HUES64 (cell line): Measurements from ENCODE around the gene RXRG.

Experiments
- H3K27ac ChIP-seq: 2 replicates; pipeline ENCODE4 v1.7.0; 2013; ENCODE audit warnings: low read depth, low read length, inconsistent platforms
- H3K27me3 ChIP-seq: 2 replicates; pipeline ENCODE4 v1.6.1; 2013; ENCODE audit warnings: mild to moderate bottlenecking, low read length; ENCODE audit not compliant: insufficient read depth
- H3K36me3 ChIP-seq: 2 replicates; pipeline ENCODE4 v1.6.1; 2013; ENCODE audit warnings: mild to moderate bottlenecking, low read length; ENCODE audit not compliant: insufficient read depth
- H3K4me1 ChIP-seq: 2 replicates; pipeline ENCODE4 v1.6.1; 2013; ENCODE audit warnings: mild to moderate bottlenecking, low read length, moderate library complexity; ENCODE audit not compliant: insufficient read depth
- H3K4me3 ChIP-seq: 2 replicates; pipeline ENCODE4 v1.5.1; 2013; ENCODE audit warnings: mild to moderate bottlenecking, low read length, moderate library complexity
- H3K9ac ChIP-seq: 2 replicates; pipeline ENCODE4 v1.6.1; 2013; ENCODE audit warnings: mild to moderate bottlenecking, low read depth, low read length
- H3K9me3 ChIP-seq: 2 replicates; pipeline ENCODE4 v1.6.1; 2013; ENCODE audit warnings: low read depth, low read length; ENCODE audit not compliant: insufficient read depth
- WGBS: fragments of 150-250, 120-280 bp; methylation state at CpG from one replicate; pipeline ENCODE4 v1.1.7; 2013; ENCODE audit warnings: missing lambda C conversion rate; 5-methylcytosine and 5-hydroxymethylcytosine counted together

The RXRG gene

DNA sequence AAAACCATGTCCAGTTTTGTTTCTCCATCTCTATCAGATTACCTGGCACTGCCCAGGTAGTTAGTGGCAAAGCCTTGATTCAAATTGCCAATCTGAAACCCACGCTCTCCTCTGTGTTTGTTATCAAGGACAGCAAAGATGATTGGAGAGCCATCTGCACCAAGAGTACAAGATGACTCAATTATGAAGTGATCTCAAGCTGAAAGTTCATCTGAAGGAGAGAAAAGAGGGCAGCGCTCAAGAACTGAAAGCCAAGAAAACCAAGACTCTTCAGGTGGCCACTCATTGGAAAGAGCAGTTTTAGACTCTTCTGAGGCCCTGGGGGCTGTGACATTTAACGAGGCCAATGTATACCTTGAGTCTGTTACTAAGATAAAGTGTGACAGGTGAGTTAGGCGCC, 13.8 kb downstream of the RXRG start:
- WGBS = 92% methylated on average over 4 of the region's 4 CpGs
- H3K36me3 ChIP-seq = no peaks in the 10 kb centered on the region

DNA sequence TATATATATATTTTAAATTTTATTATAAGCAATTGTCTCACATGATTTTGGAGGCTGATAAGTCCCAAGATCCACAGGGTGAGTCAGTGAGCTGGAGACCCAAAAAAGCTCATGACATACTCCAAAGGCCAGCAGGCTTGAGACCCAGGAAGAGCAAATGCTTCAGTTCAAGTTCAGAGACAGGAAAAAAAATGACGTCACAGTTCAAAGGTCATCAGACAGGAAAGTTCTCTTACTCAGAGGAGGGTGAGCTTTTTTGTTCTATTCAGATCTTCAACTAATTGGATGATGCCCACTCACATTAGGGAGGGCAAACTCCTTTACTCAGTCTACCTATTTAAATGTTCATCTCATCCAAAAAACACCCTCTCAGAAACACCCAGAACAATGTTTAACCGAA, 18.2 kb downstream of the RXRG start:
- Histone ChIP-seq H3K27me3 (peaks cover 9% of the 10 kb centered on the region; the same call in 1 of the 2 replicates), H3K9me3 (no peaks in the 10 kb centered on the region), H3K36me3 (no peaks in the 10 kb centered on the region), H3K9ac (no peak overlapping the region), H3K4me1 (no peaks in the 10 kb centered on the region), H3K4me3 (no peak overlapping the region), H3K27ac (no peak overlapping the region)
- 90% methylated on average over 2 of the region's 2 CpGs for WGBS

More for the DNA sequence above, 13.8 kb downstream of the RXRG start:
- Histone ChIP-seq H3K9ac (no peak overlapping the region), H3K4me1 (no peaks in the 10 kb centered on the region), H3K4me3 (no peak overlapping the region), H3K27me3 (no peaks in the 10 kb centered on the region), H3K9me3 (no peaks in the 10 kb centered on the region), H3K27ac (no peak overlapping the region)

DNA sequence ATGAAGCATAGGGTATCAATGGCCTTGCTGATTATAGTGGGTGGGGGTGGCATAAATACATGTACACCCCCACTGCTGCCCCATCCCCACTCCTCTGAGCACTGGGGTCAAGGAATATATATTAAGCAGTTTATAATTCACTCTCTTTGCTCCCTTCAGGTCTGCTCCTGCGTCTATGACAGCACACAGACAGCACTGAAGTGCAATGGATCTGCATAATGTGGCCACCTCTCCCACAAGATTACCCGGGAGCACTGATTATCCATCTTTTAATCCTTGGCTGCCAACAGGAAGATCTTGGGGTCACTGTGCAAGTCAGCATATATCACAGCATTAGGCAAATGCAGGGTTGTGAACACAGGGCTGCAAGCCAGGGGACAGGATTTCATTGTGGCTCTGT, 19.3 kb downstream of the RXRG start:
- H3K4me1 ChIP-seq = no peaks in the 10 kb centered on the region
- WGBS = 87% methylated on average over 2 of the region's 2 CpGs
- no peak overlapping the region for H3K4me3 ChIP-seq
- no peaks in the 10 kb centered on the region for H3K9me3 ChIP-seq
- H3K36me3 ChIP-seq = no peaks in the 10 kb centered on the region
- H3K27ac ChIP-seq = no peak overlapping the region
- peaks cover 9% of the 10 kb centered on the region; the same call in 1 of the 2 replicates for H3K27me3 ChIP-seq
- H3K9ac ChIP-seq = no peak overlapping the region

DNA sequence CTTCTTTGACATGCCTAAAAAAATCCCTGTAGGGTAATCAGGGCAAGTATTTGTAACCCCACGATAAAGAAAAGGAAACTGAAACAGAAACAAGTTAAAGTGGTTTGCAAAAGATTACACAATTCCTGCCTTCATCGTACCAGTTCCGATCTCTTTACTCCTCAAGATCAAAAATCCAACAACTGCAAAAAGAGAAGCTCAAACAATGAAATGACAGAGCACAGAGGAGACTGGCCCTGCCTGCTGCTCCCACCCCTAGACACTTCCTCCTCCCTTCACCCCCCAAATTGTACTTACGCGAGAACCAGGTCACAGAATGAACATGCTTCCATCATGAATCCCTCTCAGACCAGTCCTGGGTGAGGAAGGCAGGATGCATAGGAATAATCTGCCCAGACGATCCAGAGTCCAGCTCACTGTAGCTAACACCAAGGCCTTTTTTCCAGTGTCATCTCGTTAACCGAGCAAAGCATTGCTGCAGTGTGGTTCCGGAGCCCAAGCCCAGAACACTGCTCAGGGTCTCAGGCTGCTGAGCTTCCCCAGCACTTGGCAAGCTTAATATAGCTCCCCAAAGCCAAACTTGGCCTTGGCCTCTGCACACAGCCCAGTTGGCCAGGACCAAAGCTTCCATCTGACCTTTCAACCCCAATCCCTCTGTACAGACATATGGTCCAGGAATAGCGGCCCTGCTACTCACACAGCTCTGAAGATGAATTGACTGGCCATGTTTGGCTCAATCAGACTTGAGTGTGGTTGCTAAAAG, 20.3 kb downstream of the RXRG start:
- Histone ChIP-seq H3K27me3 (peaks cover 9% of the 10 kb centered on the region; the same call in 1 of the 2 replicates), H3K27ac (no peak overlapping the region), H3K9ac (no peak overlapping the region), H3K4me3 (no peak overlapping the region), H3K9me3 (no peaks in the 10 kb centered on the region), H3K36me3 (no peaks in the 10 kb centered on the region), H3K4me1 (no peaks in the 10 kb centered on the region)
- 92% methylated on average over 9 of the region's 10 CpGs for WGBS

DNA sequence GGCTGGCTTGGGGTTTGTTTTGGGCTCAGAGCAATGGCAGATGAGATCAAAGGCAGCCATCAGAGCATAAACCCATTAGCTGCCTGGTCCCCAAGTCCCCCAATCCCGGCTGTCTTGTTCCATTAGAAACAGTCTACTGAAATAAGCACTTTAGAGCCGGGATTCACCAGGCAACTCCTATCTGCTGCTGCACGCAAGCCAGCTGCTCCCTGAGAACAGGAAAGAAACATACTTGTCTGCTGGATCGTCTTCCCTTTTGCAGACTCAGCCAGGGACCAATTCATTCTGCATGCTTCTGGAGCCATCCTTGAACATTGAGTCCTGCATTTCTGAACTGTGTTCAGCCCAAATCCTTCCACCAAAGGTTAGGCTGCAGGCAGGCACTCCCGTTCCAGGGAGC, 21.8 kb downstream of the RXRG start:
- WGBS = 91% methylated on average over 5 of the region's 5 CpGs

DNA sequence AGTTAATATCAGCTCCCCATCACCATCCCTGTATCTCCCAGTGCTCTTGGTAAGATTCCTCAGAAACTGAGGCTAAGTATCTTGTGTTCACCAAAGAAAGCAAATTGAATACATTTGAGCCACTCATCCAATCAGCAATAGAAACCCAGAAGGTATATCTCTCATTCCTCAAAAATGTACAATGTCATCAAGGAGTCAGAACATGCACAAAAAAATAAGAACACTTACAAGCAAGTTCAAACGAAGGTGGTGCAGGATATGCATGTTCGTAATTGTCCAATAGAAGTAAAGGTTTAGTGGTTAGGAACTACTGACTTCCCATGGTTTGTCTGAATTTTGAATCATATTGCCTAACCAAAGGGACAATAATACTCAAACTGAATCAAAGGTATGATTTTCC, 24.3 kb downstream of the RXRG start:
- no peaks in the 10 kb centered on the region for H3K4me1 ChIP-seq
- H3K9ac ChIP-seq = no peak overlapping the region
- H3K4me3 ChIP-seq = no peak overlapping the region
- no peaks in the 10 kb centered on the region for H3K36me3 ChIP-seq
- WGBS = 100% methylated on average over 2 of the region's 2 CpGs
- H3K27ac ChIP-seq = no peak overlapping the region
- no peaks in the 10 kb centered on the region for H3K9me3 ChIP-seq
- peaks cover 6% of the 10 kb centered on the region; the same call in 1 of the 2 replicates for H3K27me3 ChIP-seq

More for the DNA sequence above, 21.8 kb downstream of the RXRG start:
- Histone ChIP-seq H3K27ac (no peak overlapping the region), H3K27me3 (peaks cover 9% of the 10 kb centered on the region; the same call in 1 of the 2 replicates), H3K4me1 (no peaks in the 10 kb centered on the region), H3K9ac (no peak overlapping the region), H3K9me3 (no peaks in the 10 kb centered on the region), H3K4me3 (no peak overlapping the region), H3K36me3 (no peaks in the 10 kb centered on the region)

DNA sequence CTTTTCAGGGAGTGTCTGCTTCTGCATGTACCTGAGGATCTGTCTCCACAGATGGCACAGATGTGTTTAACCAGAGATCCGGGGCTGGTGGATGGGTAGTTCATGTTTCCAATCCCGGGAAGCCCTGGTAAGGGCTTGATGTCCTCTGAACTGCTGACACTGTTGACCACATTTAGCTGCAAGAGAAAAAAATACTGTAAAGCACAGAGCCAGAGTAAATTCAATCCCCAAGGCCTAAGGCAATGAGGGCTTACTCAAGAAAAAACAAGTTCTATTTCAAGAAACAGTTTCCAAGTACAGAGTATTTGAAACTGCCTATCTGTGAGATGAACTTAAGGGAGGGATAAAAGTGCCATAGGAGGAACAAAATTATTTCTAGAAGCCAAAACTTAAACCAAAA, 25.1 kb downstream of the RXRG start:
- H3K36me3 ChIP-seq = no peaks in the 10 kb centered on the region
- WGBS = 94% methylated on average over 2 of the region's 2 CpGs
- H3K9me3 ChIP-seq = no peaks in the 10 kb centered on the region
- H3K27ac ChIP-seq = no peak overlapping the region
- no peak overlapping the region for H3K9ac ChIP-seq
- H3K4me1 ChIP-seq = no peaks in the 10 kb centered on the region
- H3K4me3 ChIP-seq = no peak overlapping the region
- peaks cover 6% of the 10 kb centered on the region; the same call in 1 of the 2 replicates for H3K27me3 ChIP-seq

DNA sequence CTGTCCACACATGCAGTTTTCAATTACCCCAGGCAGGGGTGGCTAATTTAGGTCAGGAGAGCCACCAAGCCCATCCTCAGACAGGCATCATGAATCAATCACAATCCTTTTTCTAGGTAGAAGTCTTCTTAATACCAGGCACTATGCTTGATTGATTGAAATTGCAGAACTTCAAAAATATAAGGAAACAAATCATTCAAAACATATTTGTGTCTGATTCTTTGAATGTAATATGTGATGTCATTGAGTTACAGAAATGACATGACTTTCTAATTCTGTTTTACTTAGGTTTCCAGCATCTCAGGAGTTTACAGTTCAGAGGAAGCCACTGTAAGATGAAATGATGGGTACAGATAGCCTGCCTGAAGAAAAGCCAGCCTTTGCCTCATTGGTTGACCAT, 26.7 kb downstream of the RXRG start:
- Histone ChIP-seq H3K4me3 (no peak overlapping the region), H3K27me3 (peaks cover 6% of the 10 kb centered on the region; the same call in 1 of the 2 replicates), H3K9ac (no peak overlapping the region), H3K27ac (no peak overlapping the region), H3K9me3 (no peaks in the 10 kb centered on the region), H3K4me1 (no peaks in the 10 kb centered on the region), H3K36me3 (no peaks in the 10 kb centered on the region)

DNA sequence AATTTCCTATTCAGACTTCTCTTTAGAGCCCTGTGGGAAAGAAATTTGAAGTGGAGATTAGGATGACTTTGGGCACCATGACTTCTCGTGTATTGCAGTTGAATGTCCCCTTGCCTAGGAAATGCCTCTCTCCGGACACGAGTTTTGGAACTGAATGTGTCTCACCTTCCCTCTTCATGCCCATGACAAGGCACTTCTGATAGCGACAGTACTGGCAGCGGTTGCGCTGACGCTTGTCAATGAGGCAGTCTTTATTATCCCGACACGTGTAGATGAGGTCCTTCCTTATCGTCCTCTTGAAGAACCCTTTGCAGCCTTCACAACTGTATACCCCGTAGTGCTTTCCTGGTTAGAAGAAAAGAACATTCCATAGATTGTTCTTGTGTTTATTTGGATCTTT, 28.1 kb downstream of the RXRG start:
- Histone ChIP-seq H3K36me3 (no peaks in the 10 kb centered on the region), H3K4me1 (no peaks in the 10 kb centered on the region), H3K9ac (no peak overlapping the region), H3K4me3 (no peak overlapping the region), H3K27ac (no peak overlapping the region), H3K9me3 (no peaks in the 10 kb centered on the region), H3K27me3 (no peaks in the 10 kb centered on the region)
- WGBS = 95% methylated on average over 10 of the region's 11 CpGs

DNA sequence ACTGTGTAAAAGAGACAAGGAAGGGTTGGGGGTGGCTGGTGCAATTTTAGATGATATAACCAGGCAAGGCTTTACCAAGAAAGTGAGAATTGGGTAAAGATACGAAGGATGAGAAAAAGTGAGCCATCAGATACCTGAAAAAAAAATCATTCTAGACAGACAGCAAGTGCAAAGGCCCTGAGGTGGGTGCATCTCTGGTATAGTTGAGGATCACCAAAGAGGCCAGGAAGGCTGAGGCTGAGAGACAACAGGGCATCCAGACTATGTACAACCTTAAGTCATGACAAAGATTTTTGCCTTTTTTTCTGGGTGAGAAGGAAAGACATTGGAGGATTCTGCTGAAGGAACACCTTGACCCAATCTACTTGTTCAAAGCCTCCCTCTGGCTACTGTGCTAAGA, 29.9 kb downstream of the RXRG start:
- Histone ChIP-seq H3K9ac (no peak overlapping the region), H3K27me3 (no peaks in the 10 kb centered on the region), H3K4me1 (no peaks in the 10 kb centered on the region), H3K36me3 (no peaks in the 10 kb centered on the region), H3K27ac (no peak overlapping the region), H3K4me3 (no peak overlapping the region), H3K9me3 (no peaks in the 10 kb centered on the region)
- WGBS = 88% methylated on average over 1 of the region's 1 CpG

DNA sequence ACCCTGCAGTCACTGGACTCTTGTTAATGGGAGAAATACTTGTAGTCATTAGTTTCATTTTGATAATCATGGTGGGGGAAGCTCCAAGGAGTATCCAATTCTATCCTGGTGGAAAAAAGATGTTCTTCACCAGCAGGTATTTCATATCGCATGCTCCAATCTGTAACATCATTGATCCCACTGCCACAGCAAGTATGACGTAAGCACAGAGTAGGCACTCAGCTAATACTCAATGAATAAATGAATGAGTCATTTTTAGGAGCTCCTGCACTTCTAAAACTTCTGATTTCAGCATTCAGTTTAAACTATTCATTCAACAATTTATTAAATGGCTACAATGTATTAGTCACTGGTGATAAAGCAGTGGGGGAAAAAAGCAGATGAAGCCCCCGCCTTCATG, 30.3 kb downstream of the RXRG start:
- Histone ChIP-seq H3K9me3 (no peaks in the 10 kb centered on the region), H3K4me1 (no peaks in the 10 kb centered on the region), H3K27ac (no peak overlapping the region), H3K36me3 (no peaks in the 10 kb centered on the region), H3K4me3 (no peak overlapping the region), H3K27me3 (no peaks in the 10 kb centered on the region), H3K9ac (no peak overlapping the region)
- WGBS = 95% methylated on average over 3 of the region's 3 CpGs

DNA sequence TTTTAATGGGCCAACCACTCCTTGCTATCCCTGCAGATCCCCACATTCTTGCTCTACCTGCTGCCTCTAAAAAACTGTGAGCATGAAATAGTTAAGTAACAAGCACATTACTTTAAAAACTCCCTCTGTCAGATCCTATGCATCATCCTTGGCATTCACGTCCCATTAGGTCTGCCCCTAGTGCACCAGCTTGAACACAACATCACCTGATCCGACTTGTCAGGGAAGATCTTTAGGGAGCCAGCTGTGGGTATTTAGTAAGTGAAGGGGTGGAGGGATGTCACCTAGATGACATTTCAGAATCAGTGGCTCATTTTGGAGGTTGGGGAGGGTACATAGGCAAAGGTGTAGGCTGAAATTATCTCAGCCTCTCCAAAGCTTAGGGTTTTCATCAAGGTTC, 33.5 kb downstream of the RXRG start:
- H3K27ac ChIP-seq = no peak overlapping the region
- WGBS = 79% methylated on average over 2 of the region's 2 CpGs
- H3K4me1 ChIP-seq = no peaks in the 10 kb centered on the region
- H3K9me3 ChIP-seq = no peaks in the 10 kb centered on the region
- H3K9ac ChIP-seq = no peak overlapping the region
- no peak overlapping the region for H3K4me3 ChIP-seq
- no peaks in the 10 kb centered on the region for H3K27me3 ChIP-seq
- no peaks in the 10 kb centered on the region for H3K36me3 ChIP-seq
